NK-92 (cell line): ENCODE results near the gene AACS.
"Not testable (repeated sequence)": the region's sequence is repeated elsewhere in the genome, so short reads cannot be mapped to it uniquely, and the experiment has no call there.

Experiments
- DNase-seq: peaks from one replicate; lab custom pipeline; 2025; ENCODE audit not compliant: unreplicated experiment; lab: John Stamatoyannopoulos, UW

AACS gene

GRCh38 chr12:125122668-125123067, 57.4 kb downstream of the AACS start:
- no peak for DNase-seq

DNA sequence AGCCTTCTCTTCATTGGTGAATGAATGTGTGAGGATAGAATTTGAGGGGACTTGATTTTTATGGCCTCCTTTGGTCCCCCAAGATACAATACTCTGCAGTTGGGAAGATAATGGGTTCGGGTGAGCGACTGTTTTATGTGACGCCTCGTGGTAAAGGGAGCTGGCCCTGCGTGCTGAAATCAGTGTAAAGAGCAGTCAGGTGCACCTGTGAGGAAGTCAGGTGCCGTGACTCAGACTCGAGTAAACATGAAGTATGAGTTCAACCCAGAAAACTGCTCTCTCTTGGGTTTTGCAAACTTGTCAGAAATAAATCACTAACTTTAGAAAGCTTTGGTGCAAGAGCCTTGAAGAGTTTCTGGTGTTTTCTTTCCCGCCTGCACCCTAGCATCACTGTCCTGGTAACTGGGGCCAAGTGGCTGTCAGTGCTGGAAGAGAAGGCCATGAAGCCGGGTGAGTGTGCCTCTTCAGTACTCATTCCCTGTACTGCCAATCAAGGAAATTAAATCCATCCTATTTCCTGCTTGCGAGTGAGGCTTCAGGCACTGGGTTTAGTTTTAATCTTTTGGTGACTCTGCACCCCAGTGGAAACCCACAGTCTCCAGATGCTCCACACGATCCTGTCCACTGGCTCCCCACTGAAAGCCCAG, 59.2 kb downstream of the AACS start:
- DNase-seq, result no peak

GRCh38 chr12:125125271-125125670, 60.0 kb downstream of the AACS start:
- DNase-seq, result no peak

GRCh38 chr12:125128439-125129178, 63.4 kb downstream of the AACS start:
- no peak for DNase-seq

- DNase-seq, result no peak
Observed at GRCh38 chr12:125129179-125129571, 63.9 kb downstream of the AACS start.

GRCh38 chr12:125129591-125130255, 64.5 kb downstream of the AACS start:
- no peak for DNase-seq

GRCh38 chr12:125131958-125132357, 66.7 kb downstream of the AACS start:
- DNase-seq, result no peak

DNA sequence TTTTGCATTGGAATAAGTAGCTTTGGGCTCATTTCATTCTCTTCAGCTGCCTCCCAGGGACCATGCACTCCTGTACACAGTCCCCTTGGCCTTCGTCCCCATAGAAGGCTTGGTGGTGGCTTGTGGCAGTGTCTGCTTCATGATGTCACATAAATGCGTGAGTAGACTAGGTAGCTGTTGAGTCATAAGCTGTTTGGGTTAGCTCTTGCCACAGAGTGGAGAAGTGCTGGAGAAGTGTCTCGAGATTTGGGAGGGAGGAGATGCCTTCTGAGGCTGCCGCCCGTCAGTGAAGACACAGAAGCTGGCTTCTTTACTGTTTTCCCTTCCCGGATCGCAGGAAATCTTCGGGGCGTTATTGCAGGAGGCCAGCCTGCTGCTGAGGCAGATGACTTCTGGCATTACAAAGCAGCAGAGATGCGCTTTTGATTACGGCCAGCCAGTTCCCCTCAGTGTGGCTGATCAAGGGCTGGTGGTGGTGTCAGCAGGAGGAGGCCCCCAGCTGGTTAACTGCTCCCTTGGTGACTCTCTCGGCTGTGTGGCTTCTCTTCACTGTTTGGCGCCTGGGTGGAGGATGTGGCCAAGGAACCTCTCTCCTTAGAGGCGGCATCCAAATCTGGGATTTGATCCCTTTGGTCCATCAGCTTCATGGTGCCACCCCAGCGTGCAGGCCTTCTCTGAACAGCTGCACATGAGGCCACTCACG, 67.6 kb downstream of the AACS start:
- no peak for DNase-seq

GRCh38 chr12:125133616-125134015, 68.4 kb downstream of the AACS start:
- DNase-seq, result no peak

GRCh38 chr12:125134576-125134975, 69.3 kb downstream of the AACS start:
- DNase-seq, result no peak

DNA sequence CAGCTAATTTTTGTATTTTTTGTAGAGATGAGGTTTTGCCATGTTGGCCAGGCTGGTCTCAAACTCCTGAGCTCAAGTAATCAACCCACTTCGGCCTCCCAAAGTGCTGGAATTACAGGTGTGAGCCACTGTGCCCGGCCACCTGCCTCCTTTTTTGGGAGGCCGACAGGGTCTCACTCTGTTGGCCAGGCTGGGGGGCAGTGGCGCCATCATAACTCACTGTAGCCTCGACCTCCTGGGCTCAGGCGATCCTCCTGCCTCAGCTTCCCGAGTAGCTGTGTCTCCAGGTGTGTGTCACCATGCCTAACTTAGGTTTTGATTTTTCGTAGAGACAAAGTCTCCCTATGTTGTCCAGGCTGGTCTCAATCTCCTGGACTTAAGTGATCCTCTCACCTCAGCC, 70.7 kb downstream of the AACS start:
- no peak for DNase-seq

- DNase-seq, result no peak
Observed at GRCh38 chr12:125136702-125137101, 71.5 kb downstream of the AACS start.

DNA sequence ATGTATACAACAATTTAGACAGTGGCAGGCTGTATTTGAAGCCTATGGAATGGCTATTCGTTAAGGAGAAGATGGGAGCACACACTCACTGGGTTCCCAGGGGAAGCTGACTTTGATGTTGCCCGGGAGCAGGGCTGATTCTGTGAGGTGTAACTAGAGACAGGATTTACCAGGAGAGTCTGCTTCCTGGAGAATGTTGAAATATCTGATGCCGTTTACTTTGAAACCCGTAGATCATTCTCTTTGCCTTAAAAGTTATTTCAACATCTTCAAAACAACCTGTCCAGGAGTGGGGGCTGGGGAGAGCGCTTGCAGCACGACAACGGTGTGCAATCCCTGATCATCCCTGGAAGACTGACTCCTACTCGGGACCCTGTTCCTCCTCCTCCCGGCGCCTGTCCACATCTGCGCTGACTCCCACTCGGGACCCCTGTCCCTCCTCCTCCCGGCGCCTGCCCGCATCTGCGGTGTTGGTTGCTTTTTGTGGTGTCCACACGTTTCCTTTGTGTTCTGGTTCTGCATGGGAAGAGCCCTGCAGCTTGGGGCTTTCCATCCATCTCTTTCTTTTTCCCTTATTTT, 72.6 kb downstream of the AACS start:
- DNase-seq, result no peak

GRCh38 chr12:125140279-125141209, 75.3 kb downstream of the AACS start:
- no peak for DNase-seq

DNA sequence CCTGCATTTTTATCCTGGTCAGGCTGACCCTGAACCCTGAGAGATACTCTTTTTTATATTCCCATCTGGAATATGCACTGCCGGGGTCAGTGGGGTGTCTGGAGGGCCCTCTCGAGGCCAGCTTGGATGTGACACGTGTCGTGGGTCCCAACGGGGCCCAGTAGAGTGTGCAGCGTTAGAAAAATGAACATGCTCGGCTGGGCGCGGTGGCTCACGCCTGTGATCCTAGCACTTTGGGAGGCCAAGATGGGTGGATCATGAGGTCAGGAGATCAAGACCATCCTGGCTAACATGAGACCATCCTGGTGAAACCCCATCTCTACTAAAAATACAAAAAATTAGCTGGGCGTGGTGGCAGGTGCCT, 76.0 kb downstream of the AACS start:
- not testable (repeated sequence) for DNase-seq

DNA sequence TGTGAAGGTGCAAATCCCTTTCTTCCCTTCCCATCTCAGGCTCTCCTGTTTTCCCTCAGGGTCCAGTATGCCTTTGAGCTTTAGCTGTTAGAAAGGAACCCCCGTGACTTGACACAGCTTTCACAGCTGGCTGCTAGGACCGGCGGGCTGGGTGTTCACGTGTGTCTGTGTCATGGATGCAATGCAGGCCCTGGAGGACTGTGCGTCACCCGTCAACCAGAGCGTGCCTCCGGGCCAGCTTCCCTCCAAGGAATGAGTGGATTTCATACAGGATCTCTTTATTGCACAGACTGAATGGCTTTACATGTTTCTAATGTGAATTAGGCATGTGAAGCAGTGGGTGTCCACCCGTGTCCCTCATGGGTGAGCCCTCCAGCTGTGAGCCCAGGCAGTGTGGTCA, 77.4 kb downstream of the AACS start:
- no peak for DNase-seq

GRCh38 chr12:125143491-125143890, 78.3 kb downstream of the AACS start:
- no peak for DNase-seq

GRCh38 chr12:125145196-125145595, 80.0 kb downstream of the AACS start:
- DNase-seq, result no peak

DNA sequence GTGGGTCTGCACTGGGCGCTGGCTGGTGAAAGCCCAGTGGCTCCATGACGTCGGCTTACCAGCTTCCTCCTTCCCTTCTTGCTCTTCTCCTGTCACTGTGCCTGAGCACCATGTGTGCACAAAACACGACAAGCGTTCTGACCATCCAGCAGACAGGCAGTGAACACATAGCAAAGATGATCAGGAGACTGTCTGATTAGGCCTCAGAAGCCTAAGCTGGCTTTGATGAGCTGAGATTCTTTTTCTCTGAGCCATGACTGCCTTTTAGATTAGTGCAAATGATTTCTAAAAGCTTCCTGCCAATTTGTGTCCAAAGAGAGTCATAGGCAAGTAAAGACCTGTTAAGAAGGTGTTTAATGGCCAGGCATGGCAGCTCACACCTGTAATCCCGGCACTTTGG, 83.1 kb downstream of the AACS start:
- no peak for DNase-seq
